Duodenal mucosa (tissue), 2 donors: ENCODE data around the gene OR5A1.

ENCODE experiments used
- H3K27ac ChIP-seq: one replicate; pipeline ENCODE4 v1.7.0; 2013; ENCODE audit warnings: low read depth, low read length
- H3K27me3 ChIP-seq, 2 donors: one replicate each; pipeline ENCODE4 v1.7.0; 2013; ENCODE audit warnings: low read length in 2 of 2, control low read depth in 1 of 2; ENCODE audit not compliant: insufficient read depth in 2 of 2, control insufficient read depth in 1 of 2
- H3K36me3 ChIP-seq, 2 donors: one replicate each; pipeline ENCODE4 v1.7.0; 2013; ENCODE audit warnings: low read length in 2 of 2, control low read depth in 1 of 2; ENCODE audit not compliant: insufficient read depth in 2 of 2, control insufficient read depth in 1 of 2
- H3K4me1 ChIP-seq, 2 donors: one replicate each; pipeline ENCODE4 v1.7.0; 2013; ENCODE audit warnings: low read length in 2 of 2, control low read depth in 1 of 2; ENCODE audit not compliant: insufficient read depth in 2 of 2, control insufficient read depth in 1 of 2
- H3K4me3 ChIP-seq, 2 donors: one replicate each; pipeline ENCODE4 v1.7.0; 2013; ENCODE audit warnings: low read length in 2 of 2, low read depth in 1 of 2
- H3K9ac ChIP-seq, 2 donors: one replicate each; pipeline ENCODE4 v1.7.0; 2013; ENCODE audit warnings: low read length in 2 of 2, low read depth in 1 of 2
- H3K9me3 ChIP-seq, 2 donors: one replicate each; pipeline ENCODE4 v1.7.0; 2013; ENCODE audit warnings: low read length in 2 of 2, control low read depth in 1 of 2; ENCODE audit not compliant: control insufficient read depth in 1 of 2

Gene OR5A1

GRCh38 chr11:59436169-59436568 lies at the start of gene OR5A1:
OR5A1 (plus strand) TSS chr11:59436469; CDS start chr11:59443169, 6,700 bp downstream.
- H3K4me3 ChIP-seq: no peak within 1 kb of the TSS
- no peak within 1 kb of the TSS for H3K9ac ChIP-seq
- H3K9me3 ChIP-seq: no peaks in the 10 kb centered on the region
- H3K36me3 ChIP-seq: no peaks in the 10 kb centered on the region
- no peak within 1 kb of the TSS for H3K27ac ChIP-seq
- no peaks in the 10 kb centered on the region for H3K27me3 ChIP-seq
- H3K4me1 ChIP-seq: no peaks in the 10 kb centered on the region

GRCh38 chr11:59394186-59394585 lies 42.1 kb upstream of the OR5A1 start:
- Histone ChIP-seq H3K9ac (no peak overlapping the region), H3K9me3 (no peaks in the 10 kb centered on the region), H3K36me3 (no peaks in the 10 kb centered on the region), H3K27ac (no peak overlapping the region), H3K4me3 (no peak overlapping the region), H3K4me1 (no peaks in the 10 kb centered on the region), H3K27me3 (no peaks in the 10 kb centered on the region)

GRCh38 chr11:59400461-59401261 lies 35.6 kb upstream of the OR5A1 start:
- Histone ChIP-seq H3K9ac (no peak overlapping the region), H3K9me3 (peaks cover 6 to 13% of the 10 kb centered on the region in 2 donors), H3K27ac (no peak overlapping the region), H3K27me3 (no peaks in the 10 kb centered on the region), H3K36me3 (no peaks in the 10 kb centered on the region), H3K4me1 (no peaks in the 10 kb centered on the region), H3K4me3 (no peak overlapping the region)

- Histone ChIP-seq H3K9ac (no peak overlapping the region), H3K9me3 (peaks cover 6 to 13% of the 10 kb centered on the region in 2 donors), H3K4me1 (no peaks in the 10 kb centered on the region), H3K27ac (no peak overlapping the region), H3K36me3 (no peaks in the 10 kb centered on the region), H3K27me3 (no peaks in the 10 kb centered on the region), H3K4me3 (no peak overlapping the region)
These were observed 35.1 kb upstream of the OR5A1 start for GRCh38 chr11:59401262-59401552.

GRCh38 chr11:59403546-59403945 lies 32.7 kb upstream of the OR5A1 start:
- Histone ChIP-seq H3K9ac (no peak overlapping the region), H3K27ac (no peak overlapping the region), H3K9me3 (peaks cover 9 to 13% of the 10 kb centered on the region in 2 donors), H3K36me3 (no peaks in the 10 kb centered on the region), H3K4me3 (no peak overlapping the region), H3K27me3 (no peaks in the 10 kb centered on the region), H3K4me1 (no peaks in the 10 kb centered on the region)

- H3K27me3 ChIP-seq: no peaks in the 10 kb centered on the region
- peaks cover 6 to 9% of the 10 kb centered on the region in 2 donors for H3K9me3 ChIP-seq
- H3K9ac ChIP-seq: no peak overlapping the region
- no peaks in the 10 kb centered on the region for H3K4me1 ChIP-seq
- H3K4me3 ChIP-seq: no peak overlapping the region
- H3K27ac ChIP-seq: no peak overlapping the region
- no peaks in the 10 kb centered on the region for H3K36me3 ChIP-seq
These were observed 22.6 kb upstream of the OR5A1 start for GRCh38 chr11:59413646-59414045.

GRCh38 chr11:59415111-59415510 lies 21.2 kb upstream of the OR5A1 start:
- H3K27me3 ChIP-seq: no peaks in the 10 kb centered on the region
- no peaks in the 10 kb centered on the region for H3K36me3 ChIP-seq
- H3K4me1 ChIP-seq: no peaks in the 10 kb centered on the region
- H3K9me3 ChIP-seq: peaks cover 2 to 3% of the 10 kb centered on the region in 2 donors
- no peak overlapping the region for H3K4me3 ChIP-seq
- no peak overlapping the region for H3K27ac ChIP-seq
- H3K9ac ChIP-seq: no peak overlapping the region

- Histone ChIP-seq H3K27ac (no peak overlapping the region), H3K9ac (no peak overlapping the region), H3K9me3 (peaks cover 0 to 2% of the 10 kb centered on the region in 2 donors), H3K4me1 (no peaks in the 10 kb centered on the region), H3K4me3 (no peak overlapping the region), H3K27me3 (no peaks in the 10 kb centered on the region), H3K36me3 (no peaks in the 10 kb centered on the region)
These were observed 19.7 kb upstream of the OR5A1 start for GRCh38 chr11:59416613-59417012.

- Histone ChIP-seq H3K4me3 (no peak overlapping the region), H3K9ac (no peak overlapping the region), H3K27me3 (no peaks in the 10 kb centered on the region), H3K9me3 (peaks cover 0 to 2% of the 10 kb centered on the region in 2 donors), H3K36me3 (no peaks in the 10 kb centered on the region), H3K27ac (no peak overlapping the region), H3K4me1 (no peaks in the 10 kb centered on the region)
These were observed 19.2 kb upstream of the OR5A1 start for GRCh38 chr11:59417023-59417422.

GRCh38 chr11:59418156-59418555 lies 18.1 kb upstream of the OR5A1 start:
- no peaks in the 10 kb centered on the region for H3K9me3 ChIP-seq

More at GRCh38 chr11:59418156-59418555, 18.1 kb upstream of the OR5A1 start:
- Histone ChIP-seq H3K36me3 (no peaks in the 10 kb centered on the region), H3K27me3 (no peaks in the 10 kb centered on the region), H3K4me1 (no peaks in the 10 kb centered on the region), H3K9ac (no peak overlapping the region), H3K4me3 (no peak overlapping the region), H3K27ac (no peak overlapping the region)
